Activated T-helper 1 cell treated with anti-CD3 and anti-CD28 coated beads, Interleukin-2, amount 50 U/mL, for 16 hours (primary cell): ENCODE measurements around the gene OR1G1.
"Not testable (repeated sequence)": the region's sequence is repeated elsewhere in the genome, so short reads cannot be mapped to it uniquely, and the experiment has no call there.

Source experiments
- DNase-seq, 2 donors: peaks; one replicate each; pipeline ENCODE4 v3.0.0-alpha.2; 2020; ENCODE audit warnings: low read depth in 1 of 2, low spot score in 1 of 2

Gene OR1G1

DNA sequence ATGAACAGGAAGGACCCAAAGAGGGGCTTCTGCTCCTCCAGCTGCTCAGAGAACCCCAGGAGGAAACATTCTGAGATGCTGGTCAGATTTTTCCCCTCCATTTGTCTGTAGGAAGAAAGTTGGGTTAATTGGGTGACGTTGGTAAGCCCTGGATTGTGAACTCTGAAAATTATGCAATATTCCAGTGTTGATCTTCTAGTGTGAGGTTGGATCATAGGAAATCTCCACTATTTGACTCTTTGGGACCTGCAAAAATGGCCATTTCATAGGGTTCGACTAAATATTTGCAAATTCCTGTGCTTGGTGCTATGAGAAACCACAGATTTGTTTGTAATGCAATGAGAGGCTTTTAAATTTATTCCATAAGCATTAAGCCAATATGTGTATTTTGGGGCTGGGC is at the start of gene OR1G1:
OR1G1 (minus strand) TSS at position 101 of the 400 bp plus-strand sequence; CDS start at position 101, 0 bp downstream.
- DNase-seq: no peak

DNA sequence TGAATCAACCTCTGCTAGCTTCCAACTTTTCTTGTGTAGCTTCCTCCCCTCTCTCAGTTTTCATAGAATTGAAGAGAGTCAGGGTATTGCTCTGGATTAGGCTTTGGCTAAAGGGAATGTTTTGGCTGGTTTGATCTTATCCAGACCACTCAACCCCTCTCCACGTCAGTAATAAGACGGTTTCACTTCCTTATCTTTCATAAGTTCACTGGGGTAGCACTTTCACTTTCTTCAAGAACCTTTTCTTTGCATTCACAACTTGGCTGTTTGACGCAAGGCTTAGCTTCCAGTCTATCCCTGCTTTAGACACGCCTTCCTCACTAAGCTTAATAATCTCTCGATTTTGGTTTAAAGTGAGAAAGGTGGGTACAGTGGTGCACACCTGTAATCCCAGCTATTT is 40.2 kb upstream of the OR1G1 start:
- DNase-seq: no peak

DNA sequence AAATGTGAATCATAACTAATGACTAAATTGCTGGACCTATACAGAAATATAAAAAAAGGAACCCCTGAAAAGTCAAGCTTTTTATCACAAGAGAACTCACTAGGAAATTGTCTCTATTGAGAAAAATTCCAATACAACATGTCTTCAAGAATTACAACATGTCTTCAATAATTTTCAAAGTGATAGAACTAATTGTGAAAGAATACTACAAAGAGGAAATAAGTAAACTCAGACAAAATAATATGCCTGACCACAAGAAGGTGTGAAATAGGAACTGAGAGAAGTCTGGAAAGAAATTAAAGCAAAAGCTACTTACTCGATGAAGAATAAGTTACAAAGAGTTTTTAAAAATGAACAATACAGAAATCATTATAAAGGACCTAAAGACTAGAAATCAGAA is 29.9 kb upstream of the OR1G1 start:
- DNase-seq: no peak

DNA sequence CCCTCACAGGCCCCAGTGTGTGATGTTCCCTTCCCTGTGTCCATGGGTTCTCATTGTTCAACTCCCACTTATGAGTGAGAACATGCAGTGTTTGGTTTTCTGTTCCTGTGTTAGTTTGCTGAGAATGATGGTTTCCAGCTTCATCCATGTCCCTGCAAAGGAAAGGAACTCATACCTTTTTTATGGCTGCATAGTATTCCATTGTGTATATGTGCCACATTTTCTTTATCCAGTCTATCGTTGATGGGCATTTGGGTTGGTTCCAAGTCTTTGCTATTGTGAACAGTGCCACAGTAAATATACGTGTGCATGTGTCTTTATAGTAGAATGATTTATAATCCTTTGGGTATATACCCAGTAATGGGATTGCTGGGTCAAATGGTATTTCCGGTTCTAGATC is 10.1 kb upstream of the OR1G1 start:
- not testable (repeated sequence) for DNase-seq

DNA sequence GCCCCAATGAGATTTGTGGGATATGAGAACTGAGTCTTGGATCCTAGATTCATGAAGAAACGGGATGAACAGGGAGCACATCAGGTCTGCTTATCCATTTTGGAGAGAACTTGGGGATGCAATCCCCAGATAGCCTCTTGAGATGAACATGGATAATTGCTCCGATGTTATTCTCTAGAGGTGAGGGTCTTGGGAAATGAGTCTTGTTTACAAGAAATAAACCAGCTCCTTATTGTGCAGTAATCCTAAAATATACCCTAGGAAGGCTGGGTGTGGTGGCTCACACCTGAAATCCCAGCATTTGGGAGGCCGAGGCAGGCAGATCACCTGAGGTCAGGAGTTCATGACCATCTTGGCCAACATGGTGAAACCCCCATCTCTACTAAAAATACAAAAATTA is 23.0 kb downstream of the OR1G1 start, which contains the start of gene OR1D2:
OR1D2 (minus strand) TSS at position 101 of the 400 bp plus-strand sequence. CDS start 11,426 bp downstream, outside the sequence.
- no peak for DNase-seq
